GM06990 (cell line): Measurements from ENCODE around the gene ANKMY1.

ENCODE experiments used
- DNase-seq: peaks from one replicate; pipeline ENCODE4 v3.0.0-alpha.2; 2011; ENCODE audit not compliant: insufficient read length; ENCODE audit errors: extremely low read depth
- H3K27me3 ChIP-seq: replicated peaks from 2 replicates; pipeline ENCODE4 v1.6.0; 2011; ENCODE audit warnings: low read length; ENCODE audit not compliant: control insufficient read depth, insufficient read depth
- H3K36me3 ChIP-seq: 2 replicates; pipeline ENCODE4 v1.5.1; 2011; ENCODE audit warnings: low read length; ENCODE audit not compliant: control insufficient read depth, insufficient read depth
- H3K4me3 ChIP-seq: replicated peaks from 2 replicates; pipeline ENCODE4 v1.5.1; 2011; ENCODE audit warnings: low read depth, mild to moderate bottlenecking, control low read depth, low read length
- CTCF ChIP-seq: IDR thresholded peaks from 2 replicates; pipeline ENCODE4 v1.5.1; 2011; ENCODE audit warnings: low read length, control low read depth, mild to moderate bottlenecking, inconsistent platforms; ENCODE audit not compliant: insufficient read depth, poor library complexity, severe bottlenecking

ANKMY1 gene

GRCh38 chr2:240462073-240462706 lies 95.6 kb downstream of the ANKMY1 start:
- Histone ChIP-seq H3K36me3 (no peaks in the 10 kb centered on the region), H3K4me3 (no peak overlapping the region), H3K27me3 (no peaks in the 10 kb centered on the region)
- no peak for TF ChIP-seq CTCF
- no peak for DNase-seq

- H3K4me3 ChIP-seq: no peak overlapping the region
- TF ChIP-seq CTCF: no peak
- no peak for DNase-seq
- no peaks in the 10 kb centered on the region for H3K36me3 ChIP-seq
- no peaks in the 10 kb centered on the region; the same call in 1 of the 2 replicates for H3K27me3 ChIP-seq
Observed at GRCh38 chr2:240461471-240462072, 96.2 kb downstream of the ANKMY1 start.

- Histone ChIP-seq H3K4me3 (no peak overlapping the region), H3K27me3 (no peaks in the 10 kb centered on the region; the same call in 1 of the 2 replicates), H3K36me3 (no peaks in the 10 kb centered on the region)
- TF ChIP-seq CTCF: no peak
- no peak for DNase-seq
Observed at GRCh38 chr2:240460781-240461431, 96.9 kb downstream of the ANKMY1 start.

GRCh38 chr2:240460253-240460711 lies 97.5 kb downstream of the ANKMY1 start:
- H3K36me3 ChIP-seq: no peaks in the 10 kb centered on the region
- no peak for TF ChIP-seq CTCF
- H3K27me3 ChIP-seq: no peaks in the 10 kb centered on the region; the same call in 1 of the 2 replicates
- no peak for DNase-seq
- H3K4me3 ChIP-seq: no peak overlapping the region

GRCh38 chr2:240459401-240460252 lies 98.2 kb downstream of the ANKMY1 start:
- no peak for TF ChIP-seq CTCF
- no peaks in the 10 kb centered on the region; the same call in 1 of the 2 replicates for H3K27me3 ChIP-seq
- H3K36me3 ChIP-seq: no peaks in the 10 kb centered on the region
- H3K4me3 ChIP-seq: no peak overlapping the region
- no peak for DNase-seq
